HG02981 (cell line): ENCODE measurements around the gene PRICKLE3.
A peak's percentile ranks its signal among the peaks of the same experiment; 100 is the strongest.
"Not testable (repeated sequence)": the region's sequence is repeated elsewhere in the genome, so short reads cannot be mapped to it uniquely, and the experiment has no call there.

ENCODE experiments used
- ATAC-seq: cut with Tn5 transposase; IDR thresholded peaks from one replicate; pipeline ENCODE4 v1.9.1; 2021; ENCODE audit warnings: mild to moderate bottlenecking, moderate library complexity; ENCODE audit not compliant: unreplicated experiment

Gene PRICKLE3

GRCh38 chrX:49183701-49184281 is 2.4 kb downstream of the PRICKLE3 start:
- ATAC-seq, result no peak

DNA sequence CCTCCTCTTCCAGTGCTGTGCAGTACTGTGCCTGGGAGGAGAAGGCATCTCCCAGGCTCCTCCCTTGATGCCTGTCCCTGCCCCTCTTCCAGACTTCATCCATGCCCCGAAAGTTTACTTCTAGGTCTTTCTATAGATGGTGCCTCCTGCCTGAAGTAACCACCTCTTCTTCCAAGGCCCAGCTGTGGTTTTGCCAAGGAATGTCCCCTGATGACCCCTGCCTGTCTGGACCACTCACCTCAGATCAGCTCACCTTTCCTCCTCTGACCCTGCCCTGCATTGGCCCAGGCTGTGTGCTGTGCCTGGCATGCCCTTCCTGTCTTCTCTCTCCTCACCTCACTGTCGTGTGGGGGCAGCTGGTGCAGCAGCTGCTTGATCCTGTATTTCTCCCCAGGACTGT is 6.8 kb downstream of the PRICKLE3 start:
- ATAC-seq, result no peak

DNA sequence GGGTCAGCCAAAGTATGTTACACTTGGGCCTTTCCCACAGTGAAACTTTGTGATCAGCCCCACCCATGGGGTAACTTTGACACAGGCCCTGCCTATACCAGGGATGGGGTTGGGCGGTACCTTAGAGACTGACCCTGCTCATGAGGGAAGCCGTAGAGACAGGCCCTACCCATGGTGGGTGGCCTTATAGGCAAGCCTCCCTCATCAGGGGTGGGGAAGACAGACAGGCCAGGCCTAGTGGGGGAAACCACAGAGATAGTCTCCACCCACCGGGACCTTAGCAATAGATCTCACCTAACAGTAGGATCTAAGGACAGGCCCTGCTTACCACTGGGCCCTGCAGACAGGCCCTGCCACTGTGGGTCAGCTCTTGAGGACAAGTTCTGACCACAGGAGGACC is 7.6 kb downstream of the PRICKLE3 start:
- no peak for ATAC-seq

DNA sequence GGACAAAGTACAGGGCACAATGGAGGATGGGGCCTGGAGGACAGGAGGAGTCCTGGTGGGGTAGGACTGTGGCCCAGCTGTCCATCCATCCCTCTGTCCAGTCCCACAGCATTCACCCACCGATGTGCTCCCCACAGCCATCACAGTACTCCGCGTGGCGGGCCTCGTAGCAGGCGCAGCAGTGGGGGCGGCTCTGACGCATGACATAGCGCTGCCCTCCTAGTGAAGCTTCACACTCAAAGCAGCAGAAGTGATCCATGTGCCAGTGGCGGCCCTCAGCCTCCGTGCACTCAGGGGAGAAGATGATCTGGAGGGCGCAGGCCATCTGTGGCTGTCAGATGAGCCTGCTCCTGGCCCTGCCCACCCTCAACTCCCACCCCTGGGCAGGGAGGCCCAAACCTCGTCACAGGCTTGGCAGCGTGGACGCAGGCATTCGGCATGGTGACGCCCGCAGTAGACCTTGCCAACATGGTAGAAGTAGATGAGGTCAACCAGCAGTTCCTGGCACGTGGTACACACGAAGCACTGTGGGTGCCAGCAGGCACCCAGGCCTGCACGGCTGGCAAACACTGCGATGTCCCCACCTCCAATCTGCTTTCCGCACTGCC is 8.2 kb downstream of the PRICKLE3 start:
- no peak for ATAC-seq

- ATAC-seq, result no peak
Measured at GRCh38 chrX:49177338-49177833, 8.8 kb downstream of the PRICKLE3 start.

- ATAC-seq, result no peak
Measured at GRCh38 chrX:49176421-49177326, 9.5 kb downstream of the PRICKLE3 start.

DNA sequence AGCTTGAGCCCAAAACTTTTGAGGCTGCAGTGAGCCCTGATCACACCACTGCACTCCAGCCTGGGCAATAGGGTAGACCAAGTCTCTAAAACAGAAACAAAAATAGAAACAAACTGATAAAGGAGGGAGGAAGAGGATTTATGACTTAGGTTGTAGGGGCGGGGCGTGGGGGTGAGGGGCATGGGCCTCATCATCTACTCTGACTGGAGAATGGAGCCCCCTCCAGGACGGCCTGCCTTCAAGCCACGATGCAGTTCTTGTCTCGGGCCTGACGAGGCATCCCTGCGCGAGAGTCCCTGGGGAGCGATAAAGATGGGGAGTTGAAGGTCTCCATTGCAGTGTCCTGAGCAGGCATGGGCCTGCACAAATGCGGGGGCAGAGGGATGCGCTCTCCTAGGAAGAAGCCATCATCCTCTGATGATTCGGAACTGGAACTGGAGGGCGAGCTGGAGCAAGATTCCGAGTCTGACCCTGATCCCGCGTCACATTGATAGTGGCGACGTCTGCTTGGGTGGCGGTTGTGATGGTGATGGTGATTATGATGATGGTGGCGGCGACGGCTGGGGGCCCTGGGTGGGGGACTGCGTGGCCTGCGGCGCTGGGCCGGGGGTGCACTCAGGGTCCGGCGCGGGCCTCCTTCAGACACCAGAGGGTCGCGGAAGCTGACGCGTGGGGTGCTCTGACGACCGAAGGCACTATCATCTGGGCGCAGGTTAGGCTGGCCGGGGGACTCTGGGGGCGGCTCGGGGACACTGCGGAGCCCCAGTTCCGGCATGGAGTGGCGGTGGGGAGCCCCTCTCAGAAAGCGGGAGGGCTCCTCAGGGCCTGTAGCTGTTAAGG is 10.5 kb downstream of the PRICKLE3 start:
- ATAC-seq, result no peak

DNA sequence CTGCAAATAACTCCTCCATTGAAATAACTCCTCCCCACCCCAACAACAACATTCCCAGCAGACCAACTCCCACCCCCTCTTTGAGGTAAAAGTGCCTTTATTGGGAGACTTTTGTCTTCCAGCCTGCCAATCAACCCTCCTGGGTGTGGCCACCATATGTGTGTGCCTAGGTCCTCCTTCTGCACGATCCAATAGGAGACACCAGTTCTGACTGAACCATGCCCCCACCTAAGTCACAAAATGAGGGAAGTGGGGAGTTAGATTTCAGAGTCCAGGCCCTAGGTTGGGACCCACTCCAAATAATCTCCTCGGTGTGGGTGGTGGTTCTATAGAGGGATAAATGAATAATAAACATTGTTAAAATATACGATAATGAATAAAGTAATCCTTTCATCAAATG is 11.4 kb downstream of the PRICKLE3 start:
- ATAC-seq, result no peak

DNA sequence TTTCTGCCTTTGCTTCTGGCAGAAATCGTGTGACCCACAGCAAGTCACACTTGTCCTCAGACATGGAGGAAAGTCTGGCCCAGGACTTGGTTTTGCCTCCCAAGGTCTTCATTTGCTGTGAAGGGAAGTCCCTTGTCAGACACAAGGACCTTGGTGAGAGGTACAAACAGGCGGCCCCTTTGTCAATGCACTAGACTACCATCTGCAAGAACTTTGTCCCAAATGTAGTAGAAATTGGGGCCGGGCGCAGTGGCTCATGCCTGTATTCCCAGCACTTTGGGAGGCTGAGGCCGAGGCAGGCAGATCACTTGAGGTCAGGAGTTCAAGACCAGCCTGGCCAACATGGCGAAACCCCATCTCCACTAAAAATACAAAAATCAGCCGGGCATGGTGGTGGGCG is 12.6 kb downstream of the PRICKLE3 start:
- not testable (repeated sequence) for ATAC-seq

- ATAC-seq, result peak; percentile 70
Measured at GRCh38 chrX:49172280-49172780, 13.8 kb downstream of the PRICKLE3 start.

GRCh38 chrX:49171752-49172279 is 14.4 kb downstream of the PRICKLE3 start, which contains the start of gene PLP2:
PLP2 (plus strand) TSS chrX:49171898; CDS start chrX:49172001, 103 bp downstream.
- ATAC-seq, result peak; percentile 32

GRCh38 chrX:49167740-49168108 is 18.4 kb downstream of the PRICKLE3 start:
- no peak for ATAC-seq

DNA sequence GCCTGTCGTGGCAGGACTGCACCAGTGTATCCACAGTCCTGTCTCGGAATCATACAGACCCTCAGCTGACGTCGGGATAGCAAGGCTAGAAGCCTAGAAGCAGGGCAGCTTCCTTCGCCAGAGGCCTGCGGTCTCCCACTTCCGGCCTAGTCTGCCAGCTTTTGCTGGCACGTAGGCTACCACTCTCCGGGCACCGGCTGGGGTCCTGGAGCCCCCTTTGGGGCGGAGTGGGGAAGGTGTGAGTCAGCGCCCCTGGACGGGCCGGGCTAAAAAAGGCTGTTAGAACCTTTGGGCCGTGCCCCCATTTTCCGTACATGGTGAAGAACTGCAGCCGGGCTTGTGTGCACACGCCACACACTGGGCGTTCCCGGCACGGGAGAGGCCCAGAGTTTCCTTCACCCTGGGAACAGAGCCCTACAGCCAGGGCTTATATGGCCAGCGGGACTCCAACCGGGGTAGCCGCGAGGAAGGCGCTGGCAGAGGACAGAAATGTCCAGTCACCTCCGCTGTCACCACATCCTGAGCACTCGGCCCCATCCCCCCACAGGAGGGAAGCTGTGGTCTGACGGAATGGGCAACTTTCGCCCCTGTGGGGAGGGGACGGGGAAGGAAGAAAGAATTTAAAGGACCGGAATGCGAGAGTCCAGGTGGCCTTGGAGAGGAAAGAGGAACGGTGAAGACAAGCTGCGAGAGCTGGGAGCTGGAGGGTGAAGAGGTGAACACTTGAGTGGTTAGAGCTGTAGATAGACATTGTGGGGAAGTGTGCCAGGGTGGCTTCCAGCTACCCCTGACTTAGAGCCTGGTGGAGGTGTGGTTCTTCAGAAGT is 19.0 kb downstream of the PRICKLE3 start:
- ATAC-seq, result no peak

- ATAC-seq, result peak; percentile 35
Measured at GRCh38 chrX:49165901-49166881, 20.0 kb downstream of the PRICKLE3 start.

DNA sequence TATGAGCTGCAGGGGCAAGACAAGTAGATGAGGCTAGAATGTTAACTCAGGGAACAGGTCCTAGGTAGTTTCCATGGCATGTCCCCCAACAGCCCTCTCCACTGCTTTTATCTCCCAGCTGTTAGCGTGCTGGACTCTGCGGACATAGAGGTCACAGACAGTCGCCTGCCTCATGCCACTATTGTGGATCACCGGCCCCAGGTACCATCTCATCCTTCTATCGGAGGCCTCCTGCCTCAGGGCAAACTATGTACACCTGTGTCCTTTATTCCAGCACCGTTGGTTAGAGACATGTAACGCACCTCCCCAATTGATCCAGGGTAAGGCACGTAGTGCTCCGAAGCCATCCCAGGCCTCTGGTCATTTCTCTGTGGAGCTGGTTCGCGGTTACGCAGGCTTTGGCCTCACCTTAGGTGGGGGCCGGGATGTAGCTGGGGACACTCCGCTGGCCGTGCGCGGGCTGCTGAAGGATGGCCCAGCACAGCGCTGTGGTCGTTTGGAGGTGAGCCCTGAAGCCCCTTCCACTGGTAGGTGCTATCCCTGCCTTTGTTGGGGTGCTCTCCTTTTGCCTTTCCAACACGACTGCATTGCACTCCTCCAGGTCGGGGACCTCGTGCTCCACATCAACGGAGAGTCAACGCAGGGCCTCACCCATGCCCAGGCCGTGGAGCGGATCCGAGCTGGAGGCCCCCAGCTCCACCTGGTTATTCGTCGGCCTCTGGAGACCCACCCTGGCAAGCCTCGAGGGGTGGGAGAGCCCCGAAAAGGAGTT is 21.4 kb downstream of the PRICKLE3 start:
- no peak for ATAC-seq

DNA sequence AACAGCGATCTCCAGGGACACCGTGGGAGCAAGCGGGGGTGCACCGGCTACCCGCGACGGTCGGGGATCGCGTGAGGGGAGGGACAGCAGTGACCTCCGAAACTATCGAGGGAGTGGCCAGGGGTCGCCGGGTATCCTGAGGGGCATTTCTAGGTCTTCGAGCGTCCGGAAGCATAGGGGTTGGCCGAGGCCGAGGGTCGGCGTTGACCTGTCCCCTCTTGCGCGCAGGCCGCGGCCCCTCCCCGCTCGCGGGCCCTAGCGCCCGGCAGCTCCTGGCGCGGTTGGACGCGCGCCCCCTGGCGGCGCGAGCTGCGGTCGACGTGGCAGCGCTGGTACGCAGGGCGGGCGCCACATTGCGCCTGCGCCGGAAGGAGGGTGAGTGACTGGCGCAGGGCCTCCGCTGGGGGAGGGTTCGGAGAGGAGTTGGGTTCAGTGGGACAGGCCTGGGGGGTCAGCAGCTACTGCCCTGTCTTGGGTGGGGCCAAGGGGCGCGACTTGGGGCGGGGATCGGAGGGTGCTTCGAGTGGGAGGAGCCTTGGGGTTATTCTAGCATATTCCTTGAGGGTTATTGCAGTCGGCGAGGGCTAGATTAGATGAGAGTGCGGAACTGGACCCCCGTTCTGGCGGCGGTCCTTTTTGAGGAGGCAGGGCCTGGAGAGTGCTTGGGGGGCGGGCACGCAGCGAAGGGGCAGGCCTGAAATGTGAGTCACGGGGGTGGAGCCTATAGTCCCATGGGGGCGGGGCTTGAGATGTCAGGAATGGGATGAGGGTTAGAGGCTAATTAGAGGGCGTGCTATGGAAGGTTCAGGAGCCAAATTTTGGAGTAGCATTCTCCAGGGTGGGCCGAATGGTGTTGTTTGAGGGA is 22.4 kb downstream of the PRICKLE3 start:
- ATAC-seq, result peak; percentile 45

DNA sequence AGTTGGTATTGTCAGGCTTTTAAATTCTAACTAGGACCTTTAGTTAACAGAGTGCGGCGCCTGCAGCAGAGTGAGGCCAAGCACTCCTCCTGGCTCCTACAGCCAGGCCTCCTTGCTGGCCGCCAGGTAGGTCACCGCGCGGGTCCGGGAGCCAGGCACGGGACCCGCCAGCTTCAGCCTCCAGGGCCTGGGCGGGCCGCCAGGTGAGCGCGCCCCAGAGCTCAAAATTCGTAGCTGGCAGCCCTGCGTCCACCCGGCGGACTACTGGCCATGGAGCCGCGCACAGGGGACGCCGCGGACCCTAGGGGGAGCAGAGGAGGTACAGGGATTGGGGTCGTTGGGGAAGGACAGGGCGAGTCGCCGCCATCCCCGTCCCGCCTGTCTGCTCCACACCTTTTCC is 23.6 kb downstream of the PRICKLE3 start, which contains the start of gene MAGIX:
Gene MAGIX, plus strand, starts transcription at position 139 of the 400 bp plus-strand sequence. Its CDS starts 132 bp downstream, at position 271.
- no peak for ATAC-seq
